GM12878 (cell line): ENCODE measurements around the gene FXYD1. TPM values are rescaled to one million over a fixed set of nuclear protein-coding genes. Genes with fewer than 3 reads are reported as not detected.

Experiments
- ATAC-seq: fragments of 200-7000 bp; cut with Tn5 transposase; 3 replicates; pipeline ENCODE4 v1.9.1; 2020; ENCODE audit warnings: mild to moderate bottlenecking, moderate library complexity
- BruUV-seq: library from RNA; stranded (reverse); fragments of 400-500 nt; replicated peaks from 2 replicates; lab custom pipeline; 2021; lab: Mats Ljungman, UMichigan
- CTCF ChIA-PET: fragments of 300-600 bp; sonication (Branson Sonifier 250); formaldehyde crosslinking; extraction: SDS; loops from one replicate; lab custom pipeline; 2021; ENCODE audit warnings: inconsistent platforms; lab: Yijun Ruan, JAX
- POLR2A ChIA-PET: fragments of 350-600 bp; formaldehyde crosslinking; extraction: SDS; loops from one replicate; lab custom pipeline; 2021; ENCODE audit warnings: inconsistent platforms; lab: Charles Lee
- RAD21 ChIA-PET: fragments of 300-600 bp; sonication (Branson Sonifier 250); formaldehyde crosslinking; loops from one replicate; lab custom pipeline; 2023; ENCODE audit warnings: antibody characterized with exemption; ENCODE audit not compliant: unreplicated experiment; lab: Charles Lee
- SMC1A ChIA-PET: fragments of 300-600 bp; sonication (Branson Sonifier 250); formaldehyde crosslinking; loops from one replicate; lab custom pipeline; 2023; ENCODE audit not compliant: unreplicated experiment, uncharacterized antibody; lab: Charles Lee
- DNase-seq: peaks from one replicate; pipeline ENCODE4 v3.0.0-alpha.2; 2011; ENCODE audit warnings: low read depth, low spot score
- FAIRE-seq: peaks from 3 replicates; lab custom pipeline; 2011; peaks lifted over from hg19 to GRCh38; lab: Jason Lieb, UNC
- H2AFZ ChIP-seq: 2 replicates; pipeline ENCODE4 v1.6.0; 2011; ENCODE audit warnings: low read depth, low read length, control low read depth; ENCODE audit not compliant: control insufficient read depth
- H3K27ac ChIP-seq: 2 replicates; pipeline ENCODE4 v1.5.1; 2011; ENCODE audit warnings: control low read depth; ENCODE audit not compliant: control insufficient read depth, insufficient read depth
- H3K27me3 ChIP-seq, 2 experiments: replicated peaks in 1 of 2; 2 replicates each; pipeline versions ENCODE4 v1.6.0 to v1.6.1; 2011; ENCODE audit warnings: low read length in 1 of 2; ENCODE audit not compliant: control insufficient read depth in 2 of 2, insufficient read depth in 2 of 2
- H3K36me3 ChIP-seq, 2 experiments: 2 replicates each; pipeline ENCODE4 v1.5.1; 2011; ENCODE audit warnings: low read length in 1 of 2; ENCODE audit not compliant: control insufficient read depth in 2 of 2, insufficient read depth in 2 of 2
- H3K4me1 ChIP-seq: 2 replicates; pipeline ENCODE4 v1.6.1; 2011; ENCODE audit warnings: mild to moderate bottlenecking, low read length, moderate library complexity, mixed read lengths; ENCODE audit not compliant: control insufficient read depth, insufficient read depth
- H3K4me2 ChIP-seq: 2 replicates; pipeline ENCODE4 v1.6.0; 2011; ENCODE audit warnings: control low read depth; ENCODE audit not compliant: control insufficient read depth, insufficient read depth
- H3K4me3 ChIP-seq: fragments of 200-600 bp; sonication (generic); 2 replicates; pipeline ENCODE4 v1.5.1; 2016
- H3K79me2 ChIP-seq: 2 replicates; pipeline ENCODE4 v1.6.0; 2011; ENCODE audit warnings: low read length; ENCODE audit not compliant: control insufficient read depth, insufficient read depth
- H3K9ac ChIP-seq: 2 replicates; pipeline ENCODE4 v1.8.0; 2011; ENCODE audit warnings: low read length, control low read depth, mixed read lengths; ENCODE audit not compliant: control insufficient read depth, insufficient read depth
- H3K9me3 ChIP-seq: replicated peaks from 3 replicates; pipeline ENCODE4 v1.5.1; 2011; ENCODE audit warnings: mild to moderate bottlenecking, low read length; ENCODE audit not compliant: control insufficient read depth, insufficient read depth
- H4K20me1 ChIP-seq: 2 replicates; pipeline ENCODE4 v1.6.0; 2011; ENCODE audit not compliant: control insufficient read depth, insufficient read depth
- ATF2 ChIP-seq: IDR thresholded peaks from 2 replicates; pipeline ENCODE4 v1.6.1; 2012; ENCODE audit warnings: low read length, inconsistent platforms
- ATF3 ChIP-seq: IDR thresholded peaks from 2 replicates; pipeline ENCODE4 v1.6.1; 2011; ENCODE audit warnings: low read depth, mild to moderate bottlenecking, low read length, moderate library complexity, borderline replicate concordance; ENCODE audit errors: extremely low read depth
- E2F4 ChIP-seq: IDR thresholded peaks from 2 replicates; pipeline ENCODE4 v1.6.1; 2012; ENCODE audit warnings: low read depth, low read length, improper control_type of control experiment
- KAT2A ChIP-seq: conservative IDR thresholded peaks from 2 replicates; pipeline ENCODE4 v1.6.1; 2011; ENCODE audit warnings: low read depth, low read length; ENCODE audit not compliant: control insufficient read depth
- MLLT1 ChIP-seq: fragments of 450-650 bp; IDR thresholded peaks from 2 replicates; pipeline ENCODE4 v1.6.1; 2016; ENCODE audit warnings: mild to moderate bottlenecking
- MXI1 ChIP-seq: fragments of 150-350 bp; IDR thresholded peaks from 2 replicates; pipeline ENCODE4 v1.6.1; 2011; ENCODE audit warnings: low read depth, mild to moderate bottlenecking, inconsistent platforms, low read length, improper control_type of control experiment
- PML ChIP-seq: IDR thresholded peaks from 2 replicates; pipeline ENCODE4 v1.6.1; 2012; ENCODE audit warnings: low read length, inconsistent platforms
- POLR2A ChIP-seq: IDR thresholded peaks from 2 replicates; pipeline ENCODE4 v1.6.1; 2011; ENCODE audit warnings: low read depth, mild to moderate bottlenecking, low read length
- RAD51 ChIP-seq: fragments of 450-650 bp; IDR thresholded peaks from 2 replicates; pipeline ENCODE4 v1.6.1; 2016; ENCODE audit warnings: moderate library complexity, mild to moderate bottlenecking, inconsistent platforms
- SIN3A ChIP-seq: IDR thresholded peaks from 2 replicates; pipeline ENCODE4 v1.6.1; 2012; ENCODE audit warnings: low read depth, low read length, improper control_type of control experiment
- STAT1 ChIP-seq: fragments of 450-650 bp; conservative IDR thresholded peaks from 2 replicates; pipeline ENCODE4 v1.6.1; 2014; ENCODE audit warnings: antibody characterized with exemption, mild to moderate bottlenecking
- YY1 ChIP-seq: IDR thresholded peaks from 2 replicates; pipeline ENCODE4 v1.6.1; 2011; ENCODE audit warnings: low read depth, mild to moderate bottlenecking, low read length
- ZNF384 ChIP-seq: IDR thresholded peaks from 2 replicates; pipeline ENCODE4 v1.6.1; 2012; ENCODE audit warnings: low read depth, mild to moderate bottlenecking, low read length, improper control_type of control experiment, borderline replicate concordance
- WGBS: methylation state at CpG from one replicate; pipeline ENCODE4 v1.1.6; 2016; ENCODE audit warnings: low lambda C conversion rate; ENCODE audit not compliant: insufficient replicate concordance, insufficient coverage; ENCODE audit errors: missing lambda C conversion rate; 5-methylcytosine and 5-hydroxymethylcytosine counted together
- in situ Hi-C: fragments of 300-500 bp; cut with MboI; formaldehyde crosslinking; loops from 9 replicates; pipeline ENCODE4 v1.14.3; 2018; ENCODE audit warnings: mixed read lengths
- intact Hi-C: fragments of 100-400 bp; cut with micrococcal nuclease; formaldehyde crosslinking; loops from one replicate; pipeline ENCODE4 v1.14.2; 2022; ENCODE audit not compliant: unreplicated experiment
- polyA plus RNA-seq, 11 experiments: library from polyadenylated mRNA; depleted of rRNA in 4 of 11; unstranded in 6 of 11; stranded (reverse) in 5 of 11; fragments of >200 nt; fragmentation: Nextera tagmentation in 4 of 11; fragmentation: Illumina TruSeq in 1 of 11; extraction: Ambion mirVana in 4 of 11; extraction: Trizol in 1 of 11; gene quantifications; 1 replicate in 1 of 11; 2 replicates in 10 of 11; pipeline versions ENCODE4 v1.2.1 to v1.2.3, GENCODE V29; 2011 to 2016; ENCODE audit warnings: inconsistent platforms in 2 of 11, missing spikeins in 2 of 11, low read depth in 1 of 11
- total RNA-seq, 4 experiments: library from RNA; depleted of rRNA in 3 of 4; stranded (reverse); fragments of >200 nt in 3 of 4; fragmentation: Illumina TruSeq in 1 of 4; extraction: Trizol in 1 of 4; gene quantifications; 2 replicates each; pipeline versions ENCODE4 v1.2.1 to v1.2.3, GENCODE V29; 2013 to 2021

FXYD1 gene
- total and polyA plus RNA-seq, 10 of the 15 experiments (the other 5 are each of a cell fraction or from before 2014, with no cell fraction given): 0.34 to 1.2 (median 0.49) TPM; not detected in 4

GRCh38 chr19:35117116-35117515 lies 21.5 kb upstream of the FXYD1 start:
- no peak overlapping the region for H3K4me2 ChIP-seq
- no peaks in the 10 kb centered on the region for H4K20me1 ChIP-seq
- no peak for DNase-seq
- no peaks in the 10 kb centered on the region for H3K9me3 ChIP-seq
- no peak overlapping the region for H3K27ac ChIP-seq
- in situ Hi-C loops: no loop called here
- POLR2A ChIA-PET: no interaction called here
- peaks cover 6% of the 10 kb centered on the region for H3K4me1 ChIP-seq
- intact Hi-C loops: no loop called here
- FAIRE-seq: no peak
- RAD21 ChIA-PET: no interaction called here
- H3K9ac ChIP-seq: no peak overlapping the region
- ATAC-seq: no peak
- no peaks in the 10 kb centered on the region for H3K79me2 ChIP-seq
- no peaks in the 10 kb centered on the region for H3K36me3 ChIP-seq
- no peak overlapping the region for H3K4me3 ChIP-seq
- CTCF ChIA-PET: interaction anchor here (1.2 to 6.4 kb wide), 5 partner anchors 19 to 100 kb away, joined by 3 to 75 read pairs (median 4); partner anchors contain the start of genes FXYD7 and LGI4
- no peak overlapping the region for H2AFZ ChIP-seq
- no peaks in the 10 kb centered on the region for H3K27me3 ChIP-seq
- no TSS peak for BruUV-seq
- no peak for TF ChIP-seq MXI1
- TF ChIP-seq RAD51: no peak
- TF ChIP-seq YY1: no peak
- no peak for TF ChIP-seq ATF3
- no peak for TF ChIP-seq STAT1
- no peak for TF ChIP-seq KAT2A
- TF ChIP-seq ZNF384: no peak
- TF ChIP-seq MLLT1: no peak
- TF ChIP-seq PML: no peak
- no peak for TF ChIP-seq POLR2A
- TF ChIP-seq E2F4: no peak
- no peak for TF ChIP-seq SIN3A
- TF ChIP-seq ATF2: no peak
- 26% methylated on average over 8 of the region's 8 CpGs for WGBS
- SMC1A ChIA-PET: interaction anchor here (2.4 to 3.6 kb wide), 2 partner anchors 19 to 24 kb away, joined by 10 read pairs; partner anchors contain the start of gene LGI4
